Midbrain (tissue), 1 donor: ENCODE measurements around the gene MS4A6A.

ENCODE experiments used
- DNase-seq: peaks from one replicate; lab custom pipeline; 2025; lab: John Stamatoyannopoulos, UW

The MS4A6A gene

GRCh38 chr11:60128376-60128775, 54.5 kb downstream of the MS4A6A start:
- no peak for DNase-seq

- no peak for DNase-seq
These were observed 55.5 kb downstream of the MS4A6A start for GRCh38 chr11:60127311-60127811.

DNA sequence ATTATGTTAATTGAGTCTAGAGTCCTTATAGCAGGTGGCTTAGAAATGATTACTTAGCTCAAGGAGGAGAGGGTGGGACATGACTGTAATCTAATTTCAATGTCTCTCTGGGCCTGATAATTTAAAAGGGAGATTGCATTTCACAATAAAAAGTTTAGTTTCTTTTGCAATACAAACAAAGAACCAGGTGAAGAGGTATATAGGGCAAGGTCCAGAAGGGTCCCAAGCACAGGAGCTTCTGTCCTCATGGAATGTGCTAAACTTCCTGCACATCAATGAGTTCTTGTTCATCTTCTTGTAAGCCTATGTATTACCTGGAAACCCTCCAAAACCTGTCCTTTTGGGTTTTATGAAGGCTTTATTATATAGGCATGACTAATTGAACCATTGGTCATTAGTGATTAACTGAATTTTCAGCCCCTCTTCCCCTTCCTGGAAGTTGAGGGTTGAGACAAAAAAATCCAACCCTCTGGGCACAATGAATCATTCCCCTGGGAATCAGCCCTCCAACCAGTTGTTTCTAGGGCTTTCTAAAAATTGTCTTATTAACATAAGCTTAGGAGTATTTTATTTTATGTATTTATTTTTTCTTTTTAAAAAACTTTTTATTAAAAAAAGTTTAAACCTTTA, 56.8 kb downstream of the MS4A6A start:
- no peak for DNase-seq

DNA sequence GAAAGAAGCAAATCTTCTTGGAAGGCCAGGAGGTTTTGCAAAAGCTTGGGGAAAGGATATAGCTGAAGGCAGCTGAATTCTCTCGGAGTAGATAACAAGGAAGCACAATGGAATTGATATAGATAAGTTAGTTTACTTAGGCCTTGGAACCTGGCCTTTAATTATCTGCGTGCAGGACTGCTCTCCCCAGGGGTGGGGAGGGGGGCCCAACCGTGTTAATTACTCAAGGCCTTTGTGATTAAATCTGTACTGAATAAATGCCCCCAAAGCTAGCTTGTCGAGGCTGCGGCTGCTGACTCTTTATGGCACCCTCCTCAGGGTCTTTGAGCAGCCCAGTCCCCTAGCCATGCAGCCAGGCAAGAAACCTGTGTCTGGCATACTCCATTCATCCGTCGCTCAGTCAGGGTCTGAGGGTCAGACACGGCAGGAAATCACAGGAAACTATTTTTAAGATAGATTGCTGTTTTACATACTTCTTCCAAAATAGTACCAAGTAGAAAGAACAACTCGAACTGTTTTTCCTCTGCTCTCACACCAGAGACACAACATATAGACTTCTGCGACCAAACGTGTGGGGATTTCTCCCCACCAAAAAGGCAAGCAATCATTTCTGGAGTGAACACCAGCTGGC, 58.0 kb downstream of the MS4A6A start:
- DNase-seq: no peak
